ENCODE results near the gene FBLN7.

- TF ChIP-seq POLR2A (IDR thresholded peaks at IDR 0.05) (no peak), CTCF (IDR thresholded peaks at IDR 0.05) (no peak)
Measured at GRCh38 chr2:112151701-112152440, 13.7 kb downstream of the FBLN7 start.

Measured in body of pancreas (tissue), 4 donors.